AG04450 (cell line): Measurements from ENCODE around the gene ZNF692. TPM values are rescaled to one million over a fixed set of nuclear protein-coding genes. Genes with fewer than 3 reads are reported as not detected.

Experiments used
- CTCF ChIA-PET: fragments of 300-600, 350-600 bp; formaldehyde crosslinking; extraction: SDS; loops from one replicate; lab custom pipeline; 2022; ENCODE audit warnings: antibody characterized with exemption, inconsistent platforms; lab: Charles Lee
- POLR2A ChIA-PET: fragments of 350-600 bp; formaldehyde crosslinking; extraction: SDS; loops from one replicate; lab custom pipeline; 2021; ENCODE audit warnings: antibody characterized with exemption, inconsistent platforms; lab: Yijun Ruan, JAX
- DNase-seq: peaks from one replicate; pipeline ENCODE4 v3.0.0-alpha.2; 2011; ENCODE audit warnings: low read depth, low spot score
- H3K27ac ChIP-seq: one replicate; pipeline ENCODE4 v1.5.1; 2012; ENCODE audit warnings: low read depth, low read length, control low read depth
- H3K27me3 ChIP-seq: one replicate; pipeline ENCODE4 v1.6.0; 2012; ENCODE audit warnings: low read length; ENCODE audit not compliant: control insufficient read depth, insufficient read depth
- H3K4me3 ChIP-seq: 2 replicates; pipeline ENCODE4 v1.5.1; 2011; ENCODE audit warnings: mild to moderate bottlenecking, low read depth, low read length, control low read depth
- H3K9me3 ChIP-seq: 2 replicates; pipeline ENCODE4 v1.5.1; 2012; ENCODE audit warnings: low read length; ENCODE audit not compliant: control insufficient read depth, insufficient read depth
- CTCF ChIP-seq: IDR thresholded peaks from 2 replicates; pipeline ENCODE4 v1.5.1; 2011; ENCODE audit warnings: low read depth, low read length, control low read depth, inconsistent platforms
- polyA plus RNA-seq: library from polyadenylated mRNA; depleted of rRNA; stranded (reverse); fragments of >200 nt; gene quantifications from 2 replicates; pipeline ENCODE4 v1.2.3, GENCODE V29; 2011

ZNF692 gene
- polyA plus RNA-seq, 1 experiment = 12.7 TPM

DNA sequence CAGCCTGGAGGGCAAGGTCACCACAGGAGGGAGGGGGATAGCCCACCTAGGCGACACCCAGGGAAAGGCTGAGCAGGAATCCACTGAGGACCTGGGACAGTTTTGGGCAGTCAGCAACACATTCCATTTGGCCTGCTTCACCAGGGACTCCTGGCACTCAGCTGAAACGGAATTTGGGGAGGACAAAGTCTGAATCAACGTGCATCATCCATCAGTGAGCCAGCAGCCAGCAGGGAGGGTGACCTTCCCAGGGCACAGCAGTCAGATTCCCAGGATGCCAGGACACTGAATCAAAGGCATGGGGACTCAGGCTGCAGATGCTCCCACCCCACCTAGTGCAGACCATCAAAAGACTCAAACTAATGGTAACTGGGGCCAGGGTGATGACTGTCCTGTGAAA, 37.8 kb downstream of the ZNF692 start:
- Histone ChIP-seq H3K27ac (peak overlapping the region; percentile 70), H3K9me3 (no peaks in the 10 kb centered on the region), H3K27me3 (no peaks in the 10 kb centered on the region), H3K4me3 (peak overlapping the region; percentile 17; the same call in 1 of the 2 replicates)
- ChIA-PET CTCF (no interaction called here), POLR2A (interaction anchor here (1.4 kb wide), 1 partner anchor 17 kb away, joined by 4 read pairs; the partner anchor contains the start of gene ZNF672)
- no peak for TF ChIP-seq CTCF
- no peak for DNase-seq

- Histone ChIP-seq H3K27ac (no peak overlapping the region), H3K27me3 (no peaks in the 10 kb centered on the region), H3K4me3 (no peak overlapping the region), H3K9me3 (no peaks in the 10 kb centered on the region)
- ChIA-PET CTCF (no interaction called here), POLR2A (interaction anchor here (0.7 to 1.4 kb wide), 3 partner anchors 14 to 19 kb away, joined by 4 to 14 read pairs (median 4); partner anchors contain the start of gene ZNF672)
- no peak for DNase-seq
- no peak for TF ChIP-seq CTCF
Observed at GRCh38 chr1:248820041-248820585, 38.8 kb downstream of the ZNF692 start.

GRCh38 chr1:248818505-248819374, 40.1 kb downstream of the ZNF692 start:
- no peaks in the 10 kb centered on the region for H3K27me3 ChIP-seq
- no peak for TF ChIP-seq CTCF
- H3K27ac ChIP-seq = no peak overlapping the region
- H3K4me3 ChIP-seq = no peak overlapping the region
- ChIA-PET CTCF (interaction anchor here (0.6 to 0.7 kb wide), 2 partner anchors 14 to 50 kb away, joined by 4 to 5 read pairs; no protein-coding TSS in a partner anchor), POLR2A (no interaction called here)
- no peak for DNase-seq
- peaks cover 2% of the 10 kb centered on the region; the same call in 1 of the 2 replicates for H3K9me3 ChIP-seq

DNA sequence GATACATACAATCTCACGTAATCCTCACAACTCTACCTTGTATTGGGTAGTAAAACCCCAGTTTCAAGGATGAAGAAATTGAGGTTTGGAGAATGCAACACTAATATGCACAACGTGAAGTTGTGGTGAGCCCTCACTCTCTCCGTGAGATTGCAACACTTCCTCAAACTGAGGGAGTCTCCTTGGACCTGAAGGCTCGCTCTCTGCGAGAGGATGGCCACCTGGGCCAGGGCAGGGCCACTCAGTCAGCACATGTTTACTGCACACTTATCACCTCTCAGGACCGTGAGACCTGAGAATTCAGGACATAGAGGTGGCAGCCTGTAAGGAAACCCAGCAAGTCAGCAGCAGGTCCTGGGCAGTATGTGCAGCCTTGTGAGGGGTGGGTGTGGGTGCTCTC, 41.8 kb downstream of the ZNF692 start:
- POLR2A ChIA-PET = no interaction called here
- no peaks in the 10 kb centered on the region for H3K27me3 ChIP-seq
- CTCF ChIA-PET = no interaction called here
- peaks cover 2% of the 10 kb centered on the region; the same call in 1 of the 2 replicates for H3K9me3 ChIP-seq
- H3K27ac ChIP-seq = no peak overlapping the region
- no peak for DNase-seq
- no peak for TF ChIP-seq CTCF
- no peak overlapping the region for H3K4me3 ChIP-seq
